ENCODE results near the gene CCDC197.
A peak's percentile ranks its signal among the peaks of the same experiment; 100 is the strongest.

CCDC197 gene

DNA sequence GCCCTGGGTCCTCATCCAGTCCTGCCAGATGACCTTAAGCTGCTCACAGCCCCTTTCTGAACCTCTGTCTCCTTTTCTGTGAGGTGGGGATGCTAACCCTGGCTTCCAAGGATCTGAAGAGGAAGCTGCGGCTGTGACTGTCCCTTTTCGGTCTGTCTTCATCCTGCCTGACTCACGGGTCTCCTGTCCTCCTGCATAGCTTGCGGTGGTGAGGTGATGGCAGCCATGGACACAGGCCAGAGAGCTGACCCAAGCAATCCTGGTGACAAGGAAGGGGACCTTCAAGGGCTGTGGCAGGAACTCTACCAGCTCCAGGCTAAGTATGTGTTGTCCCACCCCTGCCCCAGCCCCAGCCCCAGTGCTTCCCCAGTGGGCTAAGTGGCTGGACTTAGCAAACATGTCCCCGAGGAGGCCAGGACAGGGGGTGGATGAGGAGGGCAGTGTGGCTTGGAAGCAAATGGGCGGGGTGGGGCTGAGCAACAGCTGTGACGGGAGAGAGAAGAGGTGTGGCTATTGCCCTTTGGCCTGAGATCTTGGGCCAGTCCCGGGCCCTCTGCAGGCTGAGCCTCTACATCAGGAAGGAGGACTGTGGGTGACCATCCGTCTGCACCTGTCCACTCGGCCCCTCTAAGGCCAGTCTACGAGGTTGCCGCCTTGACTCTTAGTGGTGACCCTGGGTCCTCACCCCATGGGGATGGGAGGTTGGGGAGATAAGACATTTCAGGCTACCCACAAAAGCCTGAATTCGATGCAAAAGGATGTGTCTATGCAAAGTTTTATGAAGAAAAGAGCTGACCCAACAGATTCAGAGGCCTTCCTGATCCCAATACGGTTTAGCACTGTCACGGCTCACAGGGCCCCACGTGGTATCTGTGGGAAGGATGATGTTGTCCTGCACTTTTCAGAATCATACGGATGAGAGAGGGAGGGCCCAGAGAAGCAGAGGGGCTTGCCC is 1.1 kb downstream of the CCDC197 start:
- in situ Hi-C loops (cut with MboI; ENCODE audit: low pct_unique_long_range_greater_than_20kb, low sequenced_read_pairs, unreplicated experiment), result no loop called here
- no peak for TF ChIP-seq CTCF (IDR thresholded peaks at IDR 0.05; ENCODE audit: extremely low read depth, insufficient read depth, missing control alignments)
- DNase-seq (ENCODE audit: low spot score), result no peak

DNA sequence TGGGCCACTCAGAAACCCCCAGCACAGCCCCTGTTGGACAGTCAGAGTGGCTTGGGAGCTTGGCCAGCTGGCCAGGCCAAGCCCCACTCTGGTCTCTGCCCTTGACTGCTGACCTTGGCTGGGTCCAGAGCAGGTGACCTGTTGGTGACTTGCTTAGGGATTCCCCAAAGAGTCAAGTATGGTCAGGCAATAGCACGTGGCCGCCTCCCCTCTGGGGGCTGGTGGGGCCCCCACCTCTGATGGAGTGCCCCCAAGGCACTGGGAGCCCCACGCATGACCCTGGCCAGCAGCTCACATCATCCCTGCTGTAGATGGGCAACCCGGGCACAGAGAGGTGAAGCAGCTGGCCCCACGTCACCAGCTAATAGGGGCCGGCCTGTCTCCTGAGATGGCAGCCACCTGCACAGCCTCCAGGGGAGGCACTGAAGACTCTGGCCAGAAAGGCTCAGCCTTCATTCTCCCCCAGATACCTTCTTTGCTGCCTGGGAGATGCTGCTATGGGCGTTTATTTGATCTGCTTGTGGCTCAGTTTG is 1.8 kb downstream of the CCDC197 start:
- DNase-seq (ENCODE audit: low spot score), result no peak
- in situ Hi-C loops (cut with MboI; ENCODE audit: low pct_unique_long_range_greater_than_20kb, low sequenced_read_pairs, unreplicated experiment), result no loop called here
- no peak for TF ChIP-seq CTCF (IDR thresholded peaks at IDR 0.05; ENCODE audit: extremely low read depth, insufficient read depth, missing control alignments)

DNA sequence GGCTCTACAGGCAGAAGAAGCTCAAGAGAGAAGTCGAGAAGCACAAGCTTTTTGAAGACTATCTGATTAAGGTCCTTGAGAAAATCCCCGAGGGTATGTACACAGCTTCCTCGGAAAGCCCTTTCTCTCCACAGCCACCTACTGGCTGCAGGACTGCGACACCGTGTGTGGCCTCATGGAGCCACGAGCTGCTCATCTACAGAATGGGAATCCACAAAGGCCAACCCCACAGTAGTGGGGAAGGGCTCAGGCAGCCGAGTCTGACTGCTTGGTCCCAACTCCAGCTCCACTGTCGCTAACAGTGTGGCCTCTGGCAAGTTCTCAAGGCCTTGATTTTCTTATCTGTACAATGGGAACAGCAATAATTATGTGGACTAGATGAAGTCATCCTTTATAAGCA is 2.5 kb downstream of the CCDC197 start:
- TF ChIP-seq CTCF (IDR thresholded peaks at IDR 0.05; ENCODE audit: extremely low read depth, insufficient read depth, missing control alignments), result peak; percentile 5
- DNase-seq (ENCODE audit: low spot score), result no peak
- in situ Hi-C loops (cut with MboI; ENCODE audit: low pct_unique_long_range_greater_than_20kb, low sequenced_read_pairs, unreplicated experiment), result no loop called here

DNA sequence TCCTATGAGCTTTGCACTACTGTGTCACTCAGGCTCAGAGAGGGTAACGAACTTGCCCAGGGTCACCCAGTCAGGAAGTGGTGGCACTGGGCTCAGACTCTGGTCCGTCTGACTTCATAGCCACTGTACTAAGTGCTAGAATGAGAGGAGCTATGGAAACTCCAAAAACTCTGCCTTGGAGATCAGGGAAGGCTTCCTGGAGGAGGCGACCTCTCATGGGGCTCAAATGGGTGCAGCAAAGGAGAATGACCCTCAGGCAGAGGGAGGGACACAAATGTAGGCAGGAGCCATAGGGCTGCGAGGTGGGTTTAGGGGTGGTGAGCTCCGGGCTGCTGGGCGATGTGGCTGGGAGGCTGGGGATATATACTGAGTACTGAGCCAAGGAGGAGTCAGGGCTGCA is 3.2 kb downstream of the CCDC197 start:
- in situ Hi-C loops (cut with MboI; ENCODE audit: low pct_unique_long_range_greater_than_20kb, low sequenced_read_pairs, unreplicated experiment), result loop anchor here (5.0 kb wide), 1 partner anchor 58 kb away; no protein-coding TSS in a partner anchor
- no peak for TF ChIP-seq CTCF (IDR thresholded peaks at IDR 0.05; ENCODE audit: extremely low read depth, insufficient read depth, missing control alignments)
- no peak for DNase-seq (ENCODE audit: low spot score)

DNA sequence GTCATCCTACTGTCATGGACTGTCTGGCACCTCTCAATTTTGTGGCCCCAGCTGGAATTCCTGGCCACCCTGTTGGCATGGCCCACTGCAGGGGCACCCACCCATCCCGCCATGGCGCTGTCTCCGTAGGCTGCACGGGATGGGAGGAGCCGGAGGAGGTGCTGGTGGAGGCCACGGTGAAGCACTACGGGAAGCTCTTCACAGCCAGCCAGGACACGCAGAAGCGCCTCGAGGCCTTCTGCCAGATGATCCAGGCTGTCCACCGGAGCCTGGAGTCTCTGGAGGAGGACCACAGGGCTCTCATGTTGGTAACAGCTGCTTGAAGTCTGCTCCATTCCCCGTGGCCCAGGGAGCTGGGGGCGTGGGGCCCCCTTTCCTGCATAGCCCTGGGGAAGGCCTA is 3.9 kb downstream of the CCDC197 start:
- in situ Hi-C loops (cut with MboI; ENCODE audit: low pct_unique_long_range_greater_than_20kb, low sequenced_read_pairs, unreplicated experiment), result loop anchor here (5.0 kb wide), 1 partner anchor 59 kb away; no protein-coding TSS in a partner anchor
- TF ChIP-seq CTCF (IDR thresholded peaks at IDR 0.05; ENCODE audit: extremely low read depth, insufficient read depth, missing control alignments), result no peak
- no peak for DNase-seq (ENCODE audit: low spot score)

DNA sequence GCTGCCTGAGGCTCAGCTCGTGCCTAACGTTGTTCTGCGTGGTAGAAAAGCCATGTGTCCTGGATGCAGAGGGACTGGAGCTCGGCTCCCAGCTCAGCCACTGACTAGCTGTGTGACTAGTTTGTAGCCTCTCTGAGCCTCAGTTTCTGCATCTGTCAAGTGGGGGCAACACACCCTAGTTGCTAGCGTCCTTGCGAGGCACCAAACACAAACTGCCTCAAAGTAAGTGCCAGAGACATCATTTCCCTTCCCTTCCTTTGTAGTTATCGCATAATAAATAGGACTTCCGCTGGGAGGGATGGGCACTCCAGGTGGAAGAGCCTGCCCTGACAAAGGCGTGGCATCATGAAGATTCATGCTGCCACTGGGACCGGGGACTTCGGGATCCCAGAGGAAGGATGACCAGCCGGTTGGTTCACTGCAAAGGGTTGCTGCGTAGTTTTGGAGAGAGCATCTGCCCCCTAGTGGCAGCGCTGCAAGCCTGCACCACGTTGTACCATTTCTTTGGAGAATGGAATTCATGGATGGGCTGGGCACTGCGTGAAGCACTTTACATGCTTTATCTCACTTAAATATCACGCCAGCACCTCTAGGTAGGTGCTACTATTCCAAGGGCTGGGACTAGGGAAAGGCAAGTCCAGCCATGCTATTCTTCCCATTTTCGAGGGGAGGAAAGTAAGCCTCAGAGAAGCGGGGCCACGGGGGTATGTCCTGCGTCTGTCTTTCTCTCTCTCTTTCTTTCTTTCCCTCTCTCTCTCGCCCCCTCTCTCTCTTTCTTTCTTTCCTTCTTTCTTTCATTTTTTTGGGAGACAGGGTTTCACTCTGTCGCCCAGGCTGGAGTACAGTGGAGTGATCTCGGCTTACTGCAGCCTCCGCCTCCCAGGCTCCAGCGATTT is 4.6 kb downstream of the CCDC197 start:
- in situ Hi-C loops (cut with MboI; ENCODE audit: low pct_unique_long_range_greater_than_20kb, low sequenced_read_pairs, unreplicated experiment), result loop anchor here (5.0 kb wide), 1 partner anchor 59 kb away; no protein-coding TSS in a partner anchor
- DNase-seq (ENCODE audit: low spot score), result peak; percentile 79
- peak; percentile 97 for TF ChIP-seq CTCF (IDR thresholded peaks at IDR 0.05; ENCODE audit: extremely low read depth, insufficient read depth, missing control alignments)
